ENCODE results near the gene XPOT.
"Not testable (repeated sequence)": the region's sequence is repeated elsewhere in the genome, so short reads cannot be mapped to it uniquely, and the experiment has no call there.

The XPOT gene

GRCh38 chr12:64403707-64404469 is at the start of gene XPOT:
XPOT (plus strand) TSS chr12:64404392; CDS start chr12:64410036, 5,644 bp downstream.
- DNase-seq = peak; percentile 97

- DNase-seq = not testable (repeated sequence)
Measured at GRCh38 chr12:64356209-64356608, 48.0 kb upstream of the XPOT start.

- not testable (repeated sequence) for DNase-seq
Measured at GRCh38 chr12:64361173-64361572, 43.0 kb upstream of the XPOT start.

GRCh38 chr12:64362721-64363305 is 41.4 kb upstream of the XPOT start:
- DNase-seq = no peak

- DNase-seq = no peak
Measured at GRCh38 chr12:64383675-64384074, 20.5 kb upstream of the XPOT start.

GRCh38 chr12:64385019-64385418 is 19.2 kb upstream of the XPOT start:
- no peak for DNase-seq

GRCh38 chr12:64385468-64385867 is 18.7 kb upstream of the XPOT start:
- DNase-seq = no peak

- peak; percentile 17 for DNase-seq
Measured at GRCh38 chr12:64387197-64387816, 16.9 kb upstream of the XPOT start.

GRCh38 chr12:64389154-64389553 is 15.0 kb upstream of the XPOT start:
- peak; percentile 74 for DNase-seq

- DNase-seq = no peak
Measured at GRCh38 chr12:64390275-64390851, 13.8 kb upstream of the XPOT start, which contains the start of gene C12orf56. C12orf56 (minus strand) TSS chr12:64390758; CDS start chr12:64390565, 193 bp downstream.

GRCh38 chr12:64392221-64392620 is 12.0 kb upstream of the XPOT start:
- DNase-seq = no peak

- DNase-seq = no peak
Measured at GRCh38 chr12:64395739-64396138, 8.5 kb upstream of the XPOT start.

GRCh38 chr12:64400041-64400440 is 4.2 kb upstream of the XPOT start:
- DNase-seq = no peak

GRCh38 chr12:64402181-64402580 is 2.0 kb upstream of the XPOT start:
- DNase-seq = no peak

- DNase-seq = peak; percentile 89
Measured at GRCh38 chr12:64404470-64405256, 471 bp downstream of the XPOT start.

GRCh38 chr12:64407342-64408223 is 3.4 kb downstream of the XPOT start:
- no peak for DNase-seq

- DNase-seq = no peak
Measured at GRCh38 chr12:64411427-64411826, 7.2 kb downstream of the XPOT start.

GRCh38 chr12:64412459-64412858 is 8.3 kb downstream of the XPOT start:
- no peak for DNase-seq

GRCh38 chr12:64413884-64414283 is 9.7 kb downstream of the XPOT start:
- DNase-seq = no peak

- DNase-seq = no peak
Measured at GRCh38 chr12:64418209-64418608, 14.0 kb downstream of the XPOT start.

GRCh38 chr12:64419696-64420095 is 15.5 kb downstream of the XPOT start:
- no peak for DNase-seq

- DNase-seq = peak; percentile 63
Measured at GRCh38 chr12:64427988-64428387, 23.8 kb downstream of the XPOT start.

Data from NCI-H146 (cell line).